G401 (cell line): ENCODE data around the gene GLOD4. TPM values are rescaled to one million over a fixed set of nuclear protein-coding genes. Genes with fewer than 3 reads are reported as not detected.

Experiments used
- DNase-seq: peaks from one replicate; pipeline ENCODE4 v3.0.0-alpha.2; 2015; ENCODE audit warnings: low spot score
- in situ Hi-C: cut with HindIII; loops from 2 replicates; pipeline ENCODE4 v1.10.0; 2016; ENCODE audit warnings: low sequenced_read_pairs, mixed read lengths
- total RNA-seq: library from RNA; depleted of rRNA; stranded (reverse); fragments of >200 nt; shearing (Covaris generic); gene quantifications from 2 replicates; pipeline ENCODE4 v1.2.3, GENCODE V29; 2014; rRNA removed

The GLOD4 gene
- total RNA-seq, 1 experiment from 2014 or later, result 182 TPM

DNA sequence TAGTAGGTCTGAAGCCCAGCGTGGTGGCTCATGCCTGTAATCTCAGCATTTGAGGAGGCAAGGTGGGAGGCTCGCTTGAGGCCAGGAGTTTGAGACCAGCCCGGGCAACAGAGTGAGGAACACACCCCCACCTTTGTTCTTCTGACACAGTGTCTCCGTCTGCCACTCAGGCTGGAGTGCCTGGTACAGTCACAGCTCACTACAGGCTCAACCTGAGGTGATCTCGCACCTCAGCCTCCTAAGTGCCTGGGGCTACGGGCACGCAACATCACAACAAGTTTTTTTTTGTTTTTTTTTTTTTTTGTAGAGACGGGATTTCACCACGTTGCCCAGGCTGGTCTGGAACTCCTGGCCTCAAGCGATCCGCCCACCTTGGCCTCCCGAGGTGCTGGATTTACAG is 56.3 kb downstream of the GLOD4 start:
- in situ Hi-C loops, result no loop called here
- DNase-seq, result no peak

DNA sequence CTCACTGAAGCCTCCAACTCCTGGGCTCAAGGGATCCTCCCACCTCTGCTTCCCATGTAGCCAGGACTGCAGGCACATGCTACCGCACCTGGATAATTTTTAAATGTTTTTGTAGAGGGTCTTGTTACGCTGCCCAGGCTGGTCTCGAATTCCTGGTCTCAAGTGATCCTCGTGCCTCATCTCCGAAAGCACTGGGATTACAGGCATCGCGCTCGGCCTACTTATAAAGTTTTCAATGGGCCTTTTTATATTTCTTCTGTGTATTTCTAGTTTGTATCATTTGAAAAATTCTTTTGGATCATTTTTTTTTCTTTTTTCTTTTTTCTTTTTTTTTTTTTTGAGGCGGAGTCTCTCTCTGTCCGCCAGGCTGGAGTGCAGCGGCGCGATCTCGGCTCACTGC is 57.0 kb downstream of the GLOD4 start:
- no peak for DNase-seq
- in situ Hi-C loops, result no loop called here

DNA sequence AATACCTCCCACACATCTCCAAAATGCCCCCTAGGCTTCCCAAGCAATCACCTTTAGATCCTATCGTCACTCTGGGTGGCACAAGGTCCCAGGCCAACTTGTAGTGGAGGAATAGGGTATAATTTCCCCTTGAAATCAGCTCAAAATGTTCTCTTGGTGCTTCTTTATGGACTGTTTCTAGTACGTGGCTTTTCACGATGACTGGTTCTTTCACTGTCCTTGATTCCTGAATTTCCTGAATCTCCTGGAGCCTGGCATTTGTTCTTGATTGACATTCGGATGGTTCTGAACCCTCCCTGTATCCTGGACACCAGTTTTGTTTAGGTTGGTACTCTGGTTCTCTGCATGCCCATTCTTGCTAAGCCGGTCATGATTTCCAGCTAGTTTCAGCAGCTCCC is 60.5 kb downstream of the GLOD4 start:
- in situ Hi-C loops, result no loop called here
- DNase-seq, result no peak

DNA sequence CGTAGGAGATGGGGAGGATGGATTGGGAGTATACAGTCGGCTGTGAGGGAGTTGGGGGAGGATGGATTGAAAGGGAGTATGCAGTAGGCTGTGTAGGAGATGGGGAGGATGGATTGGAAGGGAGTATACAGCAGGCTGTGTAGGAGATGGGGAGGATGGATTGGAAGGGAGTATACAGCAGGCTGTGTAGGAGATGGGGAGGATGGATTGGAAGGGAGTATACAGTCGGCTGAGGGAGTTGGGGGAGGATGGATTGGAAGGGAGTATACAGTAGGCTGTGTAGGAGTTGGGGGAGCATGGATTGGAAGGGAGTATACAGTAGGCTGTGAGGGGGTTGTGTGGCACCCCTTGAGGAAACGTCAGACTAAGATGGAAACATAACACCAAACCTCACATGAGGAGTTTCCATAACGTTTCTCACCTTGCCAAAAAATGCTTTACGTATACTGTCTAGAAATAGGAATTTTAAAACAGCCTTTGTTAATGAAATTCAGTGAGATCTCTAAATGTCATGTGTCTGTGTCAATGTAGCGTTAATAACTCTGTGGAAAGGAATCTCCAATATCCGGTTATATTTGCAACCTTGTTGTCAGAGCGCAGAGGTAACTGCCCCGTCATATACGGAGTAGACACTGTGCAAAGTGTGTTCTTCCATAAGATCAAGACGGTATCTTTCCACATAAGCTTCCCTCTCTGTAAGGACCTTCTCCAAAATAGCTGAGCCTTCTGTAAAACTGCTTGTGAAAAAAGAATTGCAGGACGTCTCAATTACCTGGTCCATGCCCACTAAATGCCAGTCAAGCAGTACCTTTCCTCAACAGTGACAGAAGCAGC is 61.2 kb downstream of the GLOD4 start:
- no peak for DNase-seq
- in situ Hi-C loops, result no loop called here

DNA sequence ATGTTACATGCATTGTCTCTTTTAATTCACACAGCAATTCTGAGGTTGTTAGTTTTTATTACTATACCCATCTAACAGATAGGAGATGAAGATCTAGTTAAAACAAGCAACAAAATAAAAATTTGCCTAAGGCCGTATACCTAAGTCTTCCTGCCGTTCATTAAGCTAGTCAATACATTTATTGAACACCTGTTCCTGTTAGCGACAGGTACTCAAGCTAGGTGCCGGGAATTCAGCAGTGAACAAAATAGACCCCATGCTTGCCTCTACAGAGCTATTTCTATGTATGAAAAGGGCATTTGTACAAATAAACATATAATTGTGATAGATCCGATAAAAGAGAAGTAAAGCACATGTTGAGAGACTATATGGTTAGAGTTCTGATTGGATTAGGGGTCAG is 64.0 kb downstream of the GLOD4 start:
- no peak for DNase-seq
- in situ Hi-C loops, result no loop called here

Other genes starting within 250 kb of the GLOD4 start
- gene VPS53, start 67.4 kb downstream of the GLOD4 start, total RNA-seq, result 17.3 and 32.6 TPM in 2 replicates
- gene TLCD3A, start 49.7 kb downstream of the GLOD4 start, total RNA-seq, result 39.4 and 42.0 TPM in 2 replicates
- gene GEMIN4, start 30.0 kb downstream of the GLOD4 start, total RNA-seq, result 36.1 and 39.9 TPM in 2 replicates
- 54.1 and 71.0 TPM in 2 replicates for gene MRM3, start 73 bp upstream of the GLOD4 start, total RNA-seq
- 133 and 147 TPM in 2 replicates for gene NXN, start 197.5 kb upstream of the GLOD4 start, total RNA-seq
- 25.9 and 27.4 TPM in 2 replicates for gene TIMM22, start 214.8 kb upstream of the GLOD4 start, total RNA-seq